ENCODE measurements around the gene UBTD1. TPM values are rescaled to one million over a fixed set of nuclear protein-coding genes. Genes with fewer than 3 reads are reported as not detected.

UBTD1 gene
- total RNA-seq, 2 donors from 2014 or later, result 10.2 to 20.4 TPM

DNA sequence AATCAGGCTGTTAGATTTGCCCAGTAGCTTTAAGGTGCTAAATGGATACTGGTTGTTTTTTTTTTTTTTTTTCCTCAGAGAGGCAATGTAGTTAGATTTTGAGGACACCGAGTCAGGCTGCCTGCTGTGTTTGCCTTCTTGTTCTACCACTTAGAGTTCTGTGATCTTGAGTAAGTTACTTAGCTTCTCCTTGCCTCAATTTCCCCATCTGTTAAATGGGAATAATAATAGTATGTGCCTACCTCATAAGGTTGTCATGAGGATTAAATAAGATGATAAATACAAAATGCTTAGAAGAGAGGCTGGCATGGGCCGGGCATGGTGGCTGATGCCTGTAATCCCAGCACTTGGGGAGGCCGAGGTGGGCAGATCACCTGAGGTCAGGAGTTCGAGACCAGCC, 120.0 kb downstream of the UBTD1 start:
- H3K4me1 ChIP-seq (ENCODE audit: control insufficient read depth in 1 of 2, low read depth in 2 of 2), result no peaks in the 10 kb centered on the region
- H3K9me3 ChIP-seq, result no peaks in the 10 kb centered on the region
- ATAC-seq (ENCODE audit: insufficient number of reproducible peaks, low FRiP score, low read depth), result no peak

More for the DNA sequence above, 120.0 kb downstream of the UBTD1 start:
- no peaks in the 10 kb centered on the region for H3K27me3 ChIP-seq (replicated peaks; ENCODE audit: insufficient read depth)
- H3K36me3 ChIP-seq, result no peaks in the 10 kb centered on the region
- no peak overlapping the region for H3K27ac ChIP-seq
- no peak for DNase-seq (ENCODE audit: low spot score)
- TF ChIP-seq, protein P1, sequence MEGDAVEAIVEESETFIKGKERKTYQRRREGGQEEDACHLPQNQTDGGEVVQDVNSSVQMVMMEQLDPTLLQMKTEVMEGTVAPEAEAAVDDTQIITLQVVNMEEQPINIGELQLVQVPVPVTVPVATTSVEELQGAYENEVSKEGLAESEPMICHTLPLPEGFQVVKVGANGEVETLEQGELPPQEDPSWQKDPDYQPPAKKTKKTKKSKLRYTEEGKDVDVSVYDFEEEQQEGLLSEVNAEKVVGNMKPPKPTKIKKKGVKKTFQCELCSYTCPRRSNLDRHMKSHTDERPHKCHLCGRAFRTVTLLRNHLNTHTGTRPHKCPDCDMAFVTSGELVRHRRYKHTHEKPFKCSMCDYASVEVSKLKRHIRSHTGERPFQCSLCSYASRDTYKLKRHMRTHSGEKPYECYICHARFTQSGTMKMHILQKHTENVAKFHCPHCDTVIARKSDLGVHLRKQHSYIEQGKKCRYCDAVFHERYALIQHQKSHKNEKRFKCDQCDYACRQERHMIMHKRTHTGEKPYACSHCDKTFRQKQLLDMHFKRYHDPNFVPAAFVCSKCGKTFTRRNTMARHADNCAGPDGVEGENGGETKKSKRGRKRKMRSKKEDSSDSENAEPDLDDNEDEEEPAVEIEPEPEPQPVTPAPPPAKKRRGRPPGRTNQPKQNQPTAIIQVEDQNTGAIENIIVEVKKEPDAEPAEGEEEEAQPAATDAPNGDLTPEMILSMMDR (IDR thresholded peaks at IDR 0.05), result no peak
- no peak overlapping the region for H3K4me3 ChIP-seq

Other genes starting within 250 kb of the UBTD1 start
- gene ARHGAP19, start 206.3 kb upstream of the UBTD1 start, total RNA-seq, result 10 to 100 TPM in 1 of 2 donors, 1 to 10 TPM in 1; 3.5 to 27.1 TPM
- gene FRAT1, start 179.7 kb upstream of the UBTD1 start, total RNA-seq, result 10 to 100 TPM in 1 of 2 donors, 1 to 10 TPM in 1; 4.6 to 11.6 TPM
- 10 to 100 TPM in 1 of 2 donors, 1 to 10 TPM in 1; 8.3 to 15.0 TPM for gene FRAT2, start 164.2 kb upstream of the UBTD1 start, total RNA-seq
- 10 to 100 TPM; 17.7 to 29.3 TPM for gene RRP12, start 97.6 kb upstream of the UBTD1 start, total RNA-seq
- 100 to 1,000 TPM; 199 to 231 TPM for gene PGAM1, start 72.7 kb upstream of the UBTD1 start, total RNA-seq
- gene EXOSC1, start 52.9 kb upstream of the UBTD1 start, total RNA-seq, result 10 to 100 TPM; 23.4 to 38.0 TPM
- 10 to 100 TPM; 23.4 to 31.7 TPM for gene ZDHHC16, start 52.7 kb upstream of the UBTD1 start, total RNA-seq
- gene MMS19, start 502 bp upstream of the UBTD1 start, total RNA-seq, result 100 to 1,000 TPM in 1 of 2 donors, 10 to 100 TPM in 1; 46.8 to 108 TPM
- gene ANKRD2, start 73.9 kb downstream of the UBTD1 start, total RNA-seq, result 1 to 10 TPM in 1 of 2 donors, not detected in 1; 1.9 TPM
- 10 to 100 TPM in 1 of 2 donors, 1 to 10 TPM in 1; 7.0 to 12.3 TPM for gene HOGA1, start 85.5 kb downstream of the UBTD1 start, total RNA-seq
- gene C10orf62, start 90.8 kb downstream of the UBTD1 start, total RNA-seq, result 1 to 10 TPM in 1 of 2 donors, not detected in 1; 1.2 TPM
- 1 to 10 TPM; 3.5 to 6.6 TPM for gene MORN4, start 134.6 kb downstream of the UBTD1 start, total RNA-seq
- gene PI4K2A, start 141.7 kb downstream of the UBTD1 start, total RNA-seq, result 10 to 100 TPM; 18.0 to 22.9 TPM
- gene AVPI1, start 188.3 kb downstream of the UBTD1 start, total RNA-seq, result 10 to 100 TPM in 1 of 2 donors, 1 to 10 TPM in 1; 9.5 to 25.6 TPM
- gene MARVELD1, start 214.8 kb downstream of the UBTD1 start, total RNA-seq, result 10 to 100 TPM; 85.0 to 97.9 TPM
- gene ZFYVE27, start 238.2 kb downstream of the UBTD1 start, total RNA-seq, result 10 to 100 TPM; 24.8 to 25.5 TPM

All from thoracic aorta (tissue), 2 donors.